Smooth muscle cell (in vitro differentiated cells): ENCODE results near the gene LRRC52. TPM values are rescaled to one million over a fixed set of nuclear protein-coding genes. Genes with fewer than 3 reads are reported as not detected.

Experiments used
- DNase-seq: peaks from one replicate; lab custom pipeline; 2025; ENCODE audit not compliant: unreplicated experiment; lab: John Stamatoyannopoulos, UW
- H2AFZ ChIP-seq: fragments of 200-600 bp; sonication (generic); 2 replicates; pipeline ENCODE4 v1.6.0; 2016; ENCODE audit warnings: antibody characterized with exemption, low read depth, mild to moderate bottlenecking
- H3F3A ChIP-seq: fragments of 200-600 bp; sonication (generic); 2 replicates; pipeline ENCODE4 v1.6.0; 2017; ENCODE audit warnings: antibody characterized with exemption, low read depth
- H3K27ac ChIP-seq: fragments of 200-600 bp; sonication (generic); 2 replicates; pipeline ENCODE4 v1.5.1; 2016; ENCODE audit warnings: low read depth, mild to moderate bottlenecking
- H3K27me3 ChIP-seq: fragments of 200-600 bp; sonication (generic); 2 replicates; pipeline ENCODE4 v1.6.1; 2016; ENCODE audit warnings: low read depth, mild to moderate bottlenecking
- H3K36me3 ChIP-seq: fragments of 200-600 bp; sonication (generic); 2 replicates; pipeline ENCODE4 v1.5.1; 2016; ENCODE audit warnings: low read depth
- H3K4me1 ChIP-seq: fragments of 200-600 bp; sonication (generic); 2 replicates; pipeline ENCODE4 v1.5.1; 2016; ENCODE audit warnings: low read depth
- H3K4me2 ChIP-seq: fragments of 200-600 bp; sonication (generic); 2 replicates; pipeline ENCODE4 v1.6.0; 2016; ENCODE audit warnings: mild to moderate bottlenecking
- H3K4me3 ChIP-seq: fragments of 200-600 bp; sonication (generic); 2 replicates; pipeline ENCODE4 v1.5.1; 2016; ENCODE audit warnings: mild to moderate bottlenecking
- H3K79me2 ChIP-seq: fragments of 200-600 bp; sonication (generic); 2 replicates; pipeline ENCODE4 v1.6.0; 2016; ENCODE audit warnings: low read depth, mild to moderate bottlenecking
- H3K9ac ChIP-seq: fragments of 200-600 bp; sonication (generic); 2 replicates; pipeline ENCODE4 v1.6.0; 2016; ENCODE audit warnings: low read depth
- H3K9me3 ChIP-seq: fragments of 200-600 bp; sonication (generic); replicated peaks from 2 replicates; pipeline ENCODE4 v1.5.1; 2016; ENCODE audit warnings: low read depth
- H4K20me1 ChIP-seq: fragments of 200-600 bp; sonication (generic); 2 replicates; pipeline ENCODE4 v1.6.0; 2016; ENCODE audit warnings: low read depth
- CTCF ChIP-seq: fragments of 200-600 bp; sonication (generic); IDR thresholded peaks from 2 replicates; pipeline ENCODE4 v1.5.1; 2017; ENCODE audit warnings: borderline replicate concordance, mild to moderate bottlenecking, antibody characterized with exemption; ENCODE audit not compliant: insufficient read depth, poor library complexity, severe bottlenecking
- WGBS: methylation state at CpG from one replicate; pipeline ENCODE4 v1.1.7; 2016; ENCODE audit warnings: low lambda C conversion rate; 5-methylcytosine and 5-hydroxymethylcytosine counted together
- polyA plus RNA-seq: library from polyadenylated mRNA; unstranded; fragments of >200 nt; fragmentation: Nextera tagmentation; extraction: Ambion mirVana; gene quantifications from 2 replicates; pipeline ENCODE4 v1.2.1, GENCODE V29; 2016
- total RNA-seq: library from RNA; depleted of rRNA; stranded (reverse); fragments of >200 nt; gene quantifications from 2 replicates; pipeline ENCODE4 v1.2.3, GENCODE V29; 2014

LRRC52 gene
- total and polyA plus RNA-seq, 2 experiments from 2014 or later, result not detected

DNA sequence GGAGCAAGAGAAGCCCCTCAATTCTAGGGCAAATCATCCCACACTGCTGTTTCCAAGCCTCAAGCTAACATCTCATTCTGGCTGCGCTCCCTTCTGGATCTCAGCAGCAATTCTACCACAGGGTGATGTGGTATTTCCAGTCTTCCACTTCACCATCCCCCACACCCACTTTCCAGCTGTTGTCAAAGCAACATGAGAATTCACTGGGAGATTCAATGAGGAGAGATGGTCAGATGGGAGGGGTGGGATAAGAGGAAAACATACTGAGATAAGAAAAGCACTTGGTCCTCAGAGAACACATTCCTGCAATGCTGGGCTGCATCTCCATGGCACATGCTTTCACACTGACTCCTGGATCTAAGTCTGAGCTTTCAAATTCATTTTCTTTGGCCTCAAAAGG is 47.3 kb upstream of the LRRC52 start:
- peak overlapping the region; percentile 50 for H3K27ac ChIP-seq
- no peaks in the 10 kb centered on the region for H3K9me3 ChIP-seq
- H4K20me1 ChIP-seq, result no peaks in the 10 kb centered on the region
- H3K4me1 ChIP-seq, result no peaks in the 10 kb centered on the region
- H3K27me3 ChIP-seq, result no peaks in the 10 kb centered on the region
- DNase-seq, result no peak
- no peaks in the 10 kb centered on the region for H3K36me3 ChIP-seq
- TF ChIP-seq CTCF, result no peak
- peak overlapping the region; percentile 40 for H3K4me2 ChIP-seq
- H3K9ac ChIP-seq, result no peak overlapping the region
- no peak overlapping the region for H2AFZ ChIP-seq
- WGBS, result 31% methylated on average over 1 of the region's 1 CpG
- H3K4me3 ChIP-seq, result no peak overlapping the region
- no peaks in the 10 kb centered on the region for H3K79me2 ChIP-seq
- H3F3A ChIP-seq, result no peaks in the 10 kb centered on the region

GRCh38 chr1:165497069-165498013 is 46.5 kb upstream of the LRRC52 start:
- no peak for TF ChIP-seq CTCF
- Histone ChIP-seq H3K9ac (no peak overlapping the region), H3K4me1 (no peaks in the 10 kb centered on the region), H3K27ac (peak overlapping the region; percentile 39), H3K27me3 (no peaks in the 10 kb centered on the region), H3F3A (no peaks in the 10 kb centered on the region), H3K4me3 (no peak overlapping the region), H4K20me1 (no peaks in the 10 kb centered on the region), H3K36me3 (no peaks in the 10 kb centered on the region), H2AFZ (no peak overlapping the region), H3K9me3 (no peaks in the 10 kb centered on the region), H3K4me2 (peak overlapping the region; percentile 40), H3K79me2 (no peaks in the 10 kb centered on the region)
- DNase-seq, result no peak
- 94% methylated on average over 12 of the region's 12 CpGs for WGBS

DNA sequence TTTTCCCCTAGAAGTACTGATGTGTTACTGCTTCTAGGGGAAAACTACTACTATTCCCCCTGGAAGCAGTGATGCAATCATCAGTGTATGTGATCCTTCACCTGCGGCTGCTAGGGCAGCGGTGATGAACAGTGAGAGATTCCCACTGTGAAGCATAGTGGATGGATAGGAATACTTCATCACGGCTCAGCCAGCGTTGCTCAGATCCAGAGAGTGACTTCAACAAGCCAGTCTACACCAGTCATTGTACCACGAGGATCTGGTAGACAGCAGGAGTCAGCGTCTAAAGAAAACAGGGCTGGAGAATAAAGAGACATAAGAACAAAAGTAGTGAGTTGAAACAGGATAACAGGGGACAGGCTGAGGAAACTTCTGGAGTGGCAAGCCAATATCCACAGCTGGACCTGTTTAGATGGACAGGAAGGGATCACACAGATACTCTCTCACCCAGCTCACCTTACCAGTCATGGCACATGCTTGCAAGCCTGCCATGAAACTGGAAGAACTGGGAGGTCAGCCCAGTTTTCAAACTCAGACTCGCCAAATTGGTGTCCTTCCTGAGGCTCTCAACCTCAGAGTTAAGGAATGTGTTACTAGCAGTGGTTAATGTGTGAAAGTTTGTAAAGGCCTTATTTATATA is 42.4 kb upstream of the LRRC52 start:
- H2AFZ ChIP-seq, result no peak overlapping the region
- 86% methylated on average over 7 of the region's 7 CpGs for WGBS

More for the DNA sequence above, 42.4 kb upstream of the LRRC52 start:
- no peak for TF ChIP-seq CTCF
- no peak overlapping the region for H3K27ac ChIP-seq
- no peak overlapping the region for H3K4me2 ChIP-seq
- H4K20me1 ChIP-seq, result no peaks in the 10 kb centered on the region
- H3K4me1 ChIP-seq, result no peaks in the 10 kb centered on the region
- no peaks in the 10 kb centered on the region for H3K9me3 ChIP-seq
- H3K4me3 ChIP-seq, result no peak overlapping the region
- no peak overlapping the region for H3K9ac ChIP-seq
- H3K36me3 ChIP-seq, result no peaks in the 10 kb centered on the region
- no peaks in the 10 kb centered on the region for H3K79me2 ChIP-seq
- DNase-seq, result no peak
- H3F3A ChIP-seq, result no peaks in the 10 kb centered on the region
- peaks cover 4% of the 10 kb centered on the region for H3K27me3 ChIP-seq
